ENCODE measurements around the gene NR1D2. TPM values are rescaled to one million over a fixed set of nuclear protein-coding genes. Genes with fewer than 3 reads are reported as not detected.

NR1D2 gene
- total and polyA plus RNA-seq, 2 of the 13 experiments (the other 11 are each of a cell fraction or from before 2014, with no cell fraction given): 5.3 to 8.1 TPM

DNA sequence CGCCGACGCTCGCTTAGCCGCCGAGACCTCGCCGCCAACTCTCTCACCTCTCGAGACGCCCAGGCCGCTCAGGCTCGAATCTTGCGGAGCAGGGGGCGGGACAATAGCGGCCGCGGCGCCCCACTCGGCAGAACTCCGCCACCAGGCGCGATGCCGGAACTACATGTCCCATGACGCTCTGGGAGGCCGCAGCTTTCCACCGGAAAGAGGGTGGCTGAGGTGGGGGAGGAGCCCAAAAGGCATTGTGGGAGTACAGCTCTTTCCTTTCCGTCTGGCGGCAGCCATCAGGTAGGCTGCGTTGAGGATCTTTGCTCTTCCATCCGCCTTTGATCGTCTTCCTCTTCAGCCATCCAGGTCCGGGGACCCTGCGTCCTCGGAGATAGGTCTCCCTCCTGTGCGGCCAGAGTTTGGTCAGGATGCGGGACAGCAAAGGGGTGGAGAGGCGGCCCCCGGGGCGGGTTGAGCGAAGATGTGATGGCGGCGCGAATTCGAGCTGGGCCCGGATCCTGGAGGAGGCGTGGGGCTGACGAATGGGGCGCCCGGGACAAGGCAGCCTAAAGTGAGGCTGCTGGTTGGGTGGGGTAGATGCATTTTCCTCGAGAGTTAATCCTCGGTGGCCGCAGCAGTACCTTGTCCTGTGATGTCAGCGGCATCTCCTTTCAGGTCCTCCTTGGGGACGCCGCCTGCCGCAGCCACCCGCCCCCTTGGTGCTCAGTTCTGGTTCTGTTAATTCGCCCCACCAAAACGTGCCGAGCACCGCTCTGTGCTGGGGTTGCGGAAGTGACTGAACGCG lies 28.0 kb upstream of the NR1D2 start, which contains the start of the genes NKIRAS1 and RPL15 (continued):
- TF ChIP-seq RBM39 (IDR thresholded peaks at IDR 0.05; ENCODE audit: low read depth, low read length, poor library complexity, severe bottlenecking) (peak; percentile 95), KLF9 (CRISPR knock-in tag; IDR thresholded peaks at IDR 0.05; ENCODE audit: low read depth) (0 out of 2 replicates have a peak, but pooled peaks have one; percentile 79), ZNF160 (CRISPR knock-in tag; IDR thresholded peaks at IDR 0.05) (no peak), JDP2 (CRISPR knock-in tag; IDR thresholded peaks at IDR 0.05; ENCODE audit: borderline replicate concordance) (no peak), IRF2 (CRISPR knock-in tag; IDR thresholded peaks at IDR 0.05) (peak; percentile 98), ARNT2 (CRISPR knock-in tag; IDR thresholded peaks at IDR 0.05; ENCODE audit: low read depth) (peak; percentile 91), POLR2G (IDR thresholded peaks at IDR 0.05; ENCODE audit: low read depth, low read length) (peak; percentile 100), ZNF292 (CRISPR knock-in tag; IDR thresholded peaks at IDR 0.05; ENCODE audit: borderline replicate concordance, low read depth) (no peak; the same call in 1 of the 2 replicates), THYN1 (CRISPR knock-in tag; IDR thresholded peaks at IDR 0.05; ENCODE audit: borderline replicate concordance, low read depth) (no peak), ZNF143 (CRISPR knock-in tag; IDR thresholded peaks at IDR 0.05) (peak; percentile 99), KDM6A (CRISPR knock-in tag; IDR thresholded peaks at IDR 0.05; ENCODE audit: low read depth) (no peak), ZBTB7B (CRISPR knock-in tag; IDR thresholded peaks at IDR 0.05) (0 out of 2 replicates have a peak, but pooled peaks have one; percentile 11), ZNF792 (CRISPR knock-in tag; IDR thresholded peaks at IDR 0.05) (peak; percentile 82; the same call in 1 of the 2 replicates), NCOA5 (CRISPR knock-in tag; IDR thresholded peaks at IDR 0.05) (0 out of 2 replicates have a peak, but pooled peaks have one; percentile 44), THAP11 (CRISPR knock-in tag; IDR thresholded peaks at IDR 0.05) (peak; percentile 99), RNF2 (conservative IDR thresholded peaks at IDR 0.05; ENCODE audit: low read depth) (0 out of 2 replicates have a peak, but pooled peaks have one; percentile 47), ISX (CRISPR knock-in tag; conservative IDR thresholded peaks at IDR 0.05) (0 out of 2 replicates have a peak, but pooled peaks have one; percentile 72), ZNF441 (CRISPR knock-in tag; IDR thresholded peaks at IDR 0.05; ENCODE audit: borderline replicate concordance) (peak; percentile 93; the same call in 1 of the 2 replicates), ZNF335 (CRISPR knock-in tag; IDR thresholded peaks at IDR 0.05) (0 out of 2 replicates have a peak, but pooled peaks have one; percentile 73)
- TF ChIP-seq, protein P1, sequence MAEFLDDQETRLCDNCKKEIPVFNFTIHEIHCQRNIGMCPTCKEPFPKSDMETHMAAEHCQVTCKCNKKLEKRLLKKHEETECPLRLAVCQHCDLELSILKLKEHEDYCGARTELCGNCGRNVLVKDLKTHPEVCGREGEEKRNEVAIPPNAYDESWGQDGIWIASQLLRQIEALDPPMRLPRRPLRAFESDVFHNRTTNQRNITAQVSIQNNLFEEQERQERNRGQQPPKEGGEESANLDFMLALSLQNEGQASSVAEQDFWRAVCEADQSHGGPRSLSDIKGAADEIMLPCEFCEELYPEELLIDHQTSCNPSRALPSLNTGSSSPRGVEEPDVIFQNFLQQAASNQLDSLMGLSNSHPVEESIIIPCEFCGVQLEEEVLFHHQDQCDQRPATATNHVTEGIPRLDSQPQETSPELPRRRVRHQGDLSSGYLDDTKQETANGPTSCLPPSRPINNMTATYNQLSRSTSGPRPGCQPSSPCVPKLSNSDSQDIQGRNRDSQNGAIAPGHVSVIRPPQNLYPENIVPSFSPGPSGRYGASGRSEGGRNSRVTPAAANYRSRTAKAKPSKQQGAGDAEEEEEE (CRISPR knock-in tag; IDR thresholded peaks at IDR 0.05; ENCODE audit: borderline replicate concordance): no peak
- TF ChIP-seq, protein P2, sequence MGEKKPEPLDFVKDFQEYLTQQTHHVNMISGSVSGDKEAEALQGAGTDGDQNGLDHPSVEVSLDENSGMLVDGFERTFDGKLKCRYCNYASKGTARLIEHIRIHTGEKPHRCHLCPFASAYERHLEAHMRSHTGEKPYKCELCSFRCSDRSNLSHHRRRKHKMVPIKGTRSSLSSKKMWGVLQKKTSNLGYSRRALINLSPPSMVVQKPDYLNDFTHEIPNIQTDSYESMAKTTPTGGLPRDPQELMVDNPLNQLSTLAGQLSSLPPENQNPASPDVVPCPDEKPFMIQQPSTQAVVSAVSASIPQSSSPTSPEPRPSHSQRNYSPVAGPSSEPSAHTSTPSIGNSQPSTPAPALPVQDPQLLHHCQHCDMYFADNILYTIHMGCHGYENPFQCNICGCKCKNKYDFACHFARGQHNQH (CRISPR knock-in tag; IDR thresholded peaks at IDR 0.05): peak; percentile 91
- TF ChIP-seq, protein P3, sequence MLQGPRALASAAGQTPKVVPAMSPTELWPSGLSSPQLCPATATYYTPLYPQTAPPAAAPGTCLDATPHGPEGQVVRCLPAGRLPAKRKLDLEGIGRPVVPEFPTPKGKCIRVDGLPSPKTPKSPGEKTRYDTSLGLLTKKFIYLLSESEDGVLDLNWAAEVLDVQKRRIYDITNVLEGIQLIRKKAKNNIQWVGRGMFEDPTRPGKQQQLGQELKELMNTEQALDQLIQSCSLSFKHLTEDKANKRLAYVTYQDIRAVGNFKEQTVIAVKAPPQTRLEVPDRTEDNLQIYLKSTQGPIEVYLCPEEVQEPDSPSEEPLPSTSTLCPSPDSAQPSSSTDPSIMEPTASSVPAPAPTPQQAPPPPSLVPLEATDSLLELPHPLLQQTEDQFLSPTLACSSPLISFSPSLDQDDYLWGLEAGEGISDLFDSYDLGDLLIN (CRISPR knock-in tag; IDR thresholded peaks at IDR 0.05; ENCODE audit: borderline replicate concordance): no peak; the same call in 1 of the 2 replicates
- TF ChIP-seq, protein P4, sequence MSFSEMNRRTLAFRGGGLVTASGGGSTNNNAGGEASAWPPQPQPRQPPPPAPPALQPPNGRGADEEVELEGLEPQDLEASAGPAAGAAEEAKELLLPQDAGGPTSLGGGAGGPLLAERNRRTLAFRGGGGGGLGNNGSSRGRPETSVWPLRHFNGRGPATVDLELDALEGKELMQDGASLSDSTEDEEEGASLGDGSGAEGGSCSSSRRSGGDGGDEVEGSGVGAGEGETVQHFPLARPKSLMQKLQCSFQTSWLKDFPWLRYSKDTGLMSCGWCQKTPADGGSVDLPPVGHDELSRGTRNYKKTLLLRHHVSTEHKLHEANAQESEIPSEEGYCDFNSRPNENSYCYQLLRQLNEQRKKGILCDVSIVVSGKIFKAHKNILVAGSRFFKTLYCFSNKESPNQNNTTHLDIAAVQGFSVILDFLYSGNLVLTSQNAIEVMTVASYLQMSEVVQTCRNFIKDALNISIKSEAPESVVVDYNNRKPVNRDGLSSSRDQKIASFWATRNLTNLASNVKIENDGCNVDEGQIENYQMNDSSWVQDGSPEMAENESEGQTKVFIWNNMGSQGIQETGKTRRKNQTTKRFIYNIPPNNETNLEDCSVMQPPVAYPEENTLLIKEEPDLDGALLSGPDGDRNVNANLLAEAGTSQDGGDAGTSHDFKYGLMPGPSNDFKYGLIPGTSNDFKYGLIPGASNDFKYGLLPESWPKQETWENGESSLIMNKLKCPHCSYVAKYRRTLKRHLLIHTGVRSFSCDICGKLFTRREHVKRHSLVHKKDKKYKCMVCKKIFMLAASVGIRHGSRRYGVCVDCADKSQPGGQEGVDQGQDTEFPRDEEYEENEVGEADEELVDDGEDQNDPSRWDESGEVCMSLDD (CRISPR knock-in tag; IDR thresholded peaks at IDR 0.05; ENCODE audit: borderline replicate concordance): no peak

All from HepG2 (cell line).